Endothelial cell of umbilical vein (primary cell): ENCODE results near the gene ITFG1. TPM values are rescaled to one million over a fixed set of nuclear protein-coding genes. Genes with fewer than 3 reads are reported as not detected.

Experiments
- BruUV-seq: library from RNA; stranded (reverse); fragments of 400-500 nt; replicated peaks from 2 replicates; lab custom pipeline; 2021; lab: Mats Ljungman, UMichigan
- CTCF ChIA-PET: fragments of 300-600, 350-600 bp; sonication (Branson Sonifier 250); formaldehyde crosslinking; loops from one replicate; lab custom pipeline; 2021; ENCODE audit warnings: antibody characterized with exemption, inconsistent platforms; lab: Charles Lee
- POLR2A ChIA-PET: fragments of 300-600, 350-600 bp; sonication (Branson Sonifier 250); formaldehyde crosslinking; loops from one replicate; lab custom pipeline; 2021; ENCODE audit warnings: antibody characterized with exemption, inconsistent platforms; lab: Charles Lee
- DNase-seq: peaks from one replicate; pipeline ENCODE4 v3.0.0-alpha.2; 2011; ENCODE audit warnings: low read depth, low spot score
- FAIRE-seq: peaks from 2 replicates; lab custom pipeline; 2011; peaks lifted over from hg19 to GRCh38; lab: Jason Lieb, UNC
- H2AFZ ChIP-seq: 2 replicates; pipeline ENCODE4 v1.6.0; 2012; ENCODE audit warnings: low read depth, low read length, control low read depth, inconsistent platforms
- H3K27ac ChIP-seq: 2 replicates; pipeline ENCODE4 v1.5.1; 2011; ENCODE audit warnings: low read depth, mild to moderate bottlenecking, control low read depth, low read length, moderate library complexity; ENCODE audit not compliant: insufficient read depth
- H3K27me3 ChIP-seq, 2 experiments: 2 replicates each; pipeline versions ENCODE4 v1.6.0 to v1.6.1; 2011; ENCODE audit warnings: low read length in 2 of 2, mixed read lengths in 1 of 2; ENCODE audit not compliant: control insufficient read depth in 2 of 2, insufficient read depth in 2 of 2
- H3K36me3 ChIP-seq, 2 experiments: 2 replicates in 1 of 2; 3 replicates in 1 of 2; pipeline ENCODE4 v1.5.1; 2011; ENCODE audit warnings: low read length in 2 of 2, mild to moderate bottlenecking in 1 of 2, moderate library complexity in 1 of 2; ENCODE audit not compliant: control insufficient read depth in 2 of 2, insufficient read depth in 2 of 2; ENCODE audit errors: extremely low read depth in 1 of 2
- H3K4me1 ChIP-seq: 3 replicates; pipeline ENCODE4 v1.5.1; 2011; ENCODE audit warnings: mild to moderate bottlenecking, low read length; ENCODE audit not compliant: control insufficient read depth, insufficient read depth; ENCODE audit errors: extremely low read depth
- H3K4me2 ChIP-seq: 2 replicates; pipeline ENCODE4 v1.6.1; 2011; ENCODE audit warnings: low read length, control low read depth, mixed read lengths; ENCODE audit not compliant: insufficient read depth
- H3K4me3 ChIP-seq, 3 experiments: fragments of 200-600 bp in 1 of 3; sonication (generic), shearing (Covaris generic) in 1 of 3; replicated peaks in 1 of 3; 2 replicates each; pipeline ENCODE4 v1.5.1; 2011 to 2016; ENCODE audit warnings: control low read depth in 3 of 3, low read length in 3 of 3, mild to moderate bottlenecking in 2 of 3, inconsistent platforms in 1 of 3, low read depth in 1 of 3, moderate library complexity in 1 of 3; ENCODE audit not compliant: insufficient read depth in 1 of 3
- H3K79me2 ChIP-seq: 2 replicates; pipeline ENCODE4 v1.6.0; 2012; ENCODE audit warnings: low read length, inconsistent platforms; ENCODE audit not compliant: control insufficient read depth, insufficient read depth
- H3K9ac ChIP-seq: replicated peaks from 2 replicates; pipeline ENCODE3; 2011; ENCODE audit warnings: low read length, control low read depth; ENCODE audit not compliant: insufficient read depth; ENCODE audit errors: extremely low read depth
- H3K9me1 ChIP-seq: replicated peaks from 3 replicates; pipeline ENCODE4 v1.6.0; 2011; ENCODE audit warnings: mild to moderate bottlenecking, low read length; ENCODE audit not compliant: control insufficient read depth, insufficient read depth; ENCODE audit errors: extremely low read depth
- H3K9me3 ChIP-seq: replicated peaks from 2 replicates; pipeline ENCODE4 v1.5.1; 2012; ENCODE audit warnings: low read length, inconsistent platforms; ENCODE audit not compliant: control insufficient read depth, insufficient read depth
- H4K20me1 ChIP-seq: replicated peaks from 2 replicates; pipeline ENCODE3; 2011; ENCODE audit warnings: mild to moderate bottlenecking, low read length; ENCODE audit not compliant: control insufficient read depth, insufficient read depth; ENCODE audit errors: extremely low read depth
- EZH2 ChIP-seq: IDR thresholded peaks from 2 replicates; pipeline ENCODE4 v1.6.1; 2012; ENCODE audit warnings: borderline replicate concordance, low read depth, mild to moderate bottlenecking, moderate library complexity, low read length, inconsistent platforms; ENCODE audit not compliant: severe bottlenecking
- GATA2 ChIP-seq: IDR thresholded peaks from 2 replicates; pipeline ENCODE4 v1.7.0; 2011; ENCODE audit warnings: low read depth, mild to moderate bottlenecking, moderate library complexity, mixed read lengths, low read length; ENCODE audit not compliant: insufficient read length, insufficient read depth
- JUN ChIP-seq: IDR thresholded peaks from 2 replicates; pipeline ENCODE4 v1.6.1; 2011; ENCODE audit warnings: borderline replicate concordance, low read depth; ENCODE audit not compliant: insufficient read length, insufficient read depth
- MYC ChIP-seq: IDR thresholded peaks from one replicate; pipeline ENCODE4 v1.6.1; 2011; ENCODE audit warnings: mild to moderate bottlenecking, low read depth, low read length
- POLR2A ChIP-seq: IDR thresholded peaks from 2 replicates; pipeline ENCODE4 v1.6.1; 2012; ENCODE audit warnings: low read depth, mild to moderate bottlenecking, control low read depth, low read length
- POLR2AphosphoS5 ChIP-seq: IDR thresholded peaks from 2 replicates; pipeline ENCODE4 v1.6.1; 2012; ENCODE audit warnings: low read depth, mild to moderate bottlenecking, control low read depth, low read length, moderate library complexity; ENCODE audit not compliant: insufficient read depth
- dilution Hi-C: fragments of 300-500 bp; cut with MboI; formaldehyde crosslinking; loops from one replicate; pipeline ENCODE4 v1.15.0; 2019; ENCODE audit warnings: low sequenced_read_pairs; ENCODE audit not compliant: extremely low pct_ligation_motif_present
- intact Hi-C: fragments of 100-400 bp; cut with micrococcal nuclease; formaldehyde crosslinking; loops from one replicate; pipeline ENCODE4 v1.10.0; 2022
- polyA plus RNA-seq, 4 experiments: library from polyadenylated mRNA; depleted of rRNA in 3 of 4; stranded (reverse) in 3 of 4; unstranded in 1 of 4; fragments of >200 nt; gene quantifications; 2 replicates each; pipeline versions ENCODE4 v1.2.1 to v1.2.3, GENCODE V29; 2011 to 2012; ENCODE audit warnings: missing spikeins in 1 of 4
- total RNA-seq: library from RNA; stranded (reverse); gene quantifications from 2 replicates; pipeline ENCODE4 v1.2.3, GENCODE V29; 2021
- TF ChIP-seq, protein P1 (sequence below): IDR thresholded peaks from 2 replicates; pipeline ENCODE4 v1.6.1; 2011; ENCODE audit not compliant: insufficient read depth, insufficient read length
- TF ChIP-seq, protein P2 (sequence below), 2 donors: IDR thresholded peaks; 1 replicate in 1 of 2; 2 replicates in 1 of 2; pipeline ENCODE4 v1.5.1; 2011; ENCODE audit warnings: low read length in 2 of 2, mild to moderate bottlenecking in 2 of 2, moderate library complexity in 2 of 2, control low read depth in 1 of 2, inconsistent platforms in 1 of 2, low read depth in 1 of 2; ENCODE audit not compliant: insufficient read depth in 1 of 2; ENCODE audit errors: extremely low read depth in 1 of 2

The ITFG1 gene
- total and polyA plus RNA-seq, 2 donors (not counting 3 experiments of a cell fraction or from before 2014, with no cell fraction given) = 32.1 to 44.2 TPM

DNA sequence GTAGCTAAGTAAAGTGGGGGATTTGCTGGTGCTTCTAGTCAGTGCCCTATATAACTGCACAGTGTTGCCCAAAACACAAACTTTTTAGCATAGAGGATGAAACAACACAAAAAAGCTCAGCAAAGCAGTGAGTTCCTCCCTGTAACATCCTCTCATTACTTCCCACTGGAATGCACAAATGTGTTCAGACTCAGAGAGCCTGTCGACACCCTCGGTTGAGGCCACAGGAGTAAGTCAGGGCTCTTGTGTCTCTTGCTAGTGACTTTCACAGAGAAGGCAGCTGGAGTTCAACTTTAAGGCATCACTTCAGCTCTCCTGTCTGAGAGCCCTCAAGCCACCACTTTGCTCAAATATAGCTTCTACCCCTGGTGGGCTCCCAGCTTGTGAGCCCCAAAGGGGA, 209.9 kb downstream of the ITFG1 start:
- Histone ChIP-seq H3K27ac (no peak overlapping the region), H2AFZ (no peak overlapping the region), H3K27me3 (no peaks in the 10 kb centered on the region), H3K9ac (no peak overlapping the region), H3K9me1 (no peaks in the 10 kb centered on the region), H3K79me2 (no peaks in the 10 kb centered on the region), H3K4me3 (no peak overlapping the region), H3K4me2 (no peak overlapping the region), H3K4me1 (no peaks in the 10 kb centered on the region), H3K9me3 (no peaks in the 10 kb centered on the region), H4K20me1 (no peaks in the 10 kb centered on the region), H3K36me3 (no peaks in the 10 kb centered on the region)
- intact Hi-C loops = no loop called here
- POLR2A ChIA-PET = no interaction called here
- FAIRE-seq = no peak
- BruUV-seq = no TSS peak
- TF ChIP-seq JUN (no peak), MYC (no peak)
- DNase-seq = no peak
- CTCF ChIA-PET = no interaction called here
- dilution Hi-C loops = no loop called here

DNA sequence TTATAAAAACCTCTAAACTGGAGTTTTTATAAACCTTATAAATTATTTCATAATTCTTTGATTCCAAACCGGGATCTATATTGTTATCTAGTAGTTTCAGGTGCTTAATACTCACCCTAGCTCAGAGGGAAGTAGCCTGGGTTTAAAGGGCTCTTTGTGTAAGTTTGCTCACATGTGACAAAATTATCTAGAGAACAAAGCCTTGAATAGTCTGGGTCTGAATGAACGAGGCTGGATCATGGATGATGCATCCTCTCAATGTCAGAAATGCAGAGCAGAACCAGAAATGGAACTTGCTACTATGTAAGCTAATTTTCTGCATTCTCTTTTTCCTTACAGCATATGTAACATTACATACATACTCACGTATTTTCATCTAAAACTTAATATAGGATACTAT, 213.2 kb downstream of the ITFG1 start:
- ChIA-PET CTCF (interaction anchor here (0.9 to 2.4 kb wide), 4 partner anchors 11 to 903 kb away, joined by 3 to 6 read pairs (median 5); no protein-coding TSS in a partner anchor), POLR2A (no interaction called here)
- Histone ChIP-seq H3K9ac (no peak overlapping the region), H3K27me3 (no peaks in the 10 kb centered on the region), H4K20me1 (no peaks in the 10 kb centered on the region), H3K27ac (no peak overlapping the region), H3K4me3 (no peak overlapping the region), H3K4me1 (no peaks in the 10 kb centered on the region), H3K9me1 (no peaks in the 10 kb centered on the region), H3K79me2 (no peaks in the 10 kb centered on the region), H3K9me3 (no peaks in the 10 kb centered on the region), H3K36me3 (no peaks in the 10 kb centered on the region), H3K4me2 (no peak overlapping the region), H2AFZ (no peak overlapping the region)
- no peak for FAIRE-seq
- no peak for DNase-seq
- TF ChIP-seq, protein P1, sequence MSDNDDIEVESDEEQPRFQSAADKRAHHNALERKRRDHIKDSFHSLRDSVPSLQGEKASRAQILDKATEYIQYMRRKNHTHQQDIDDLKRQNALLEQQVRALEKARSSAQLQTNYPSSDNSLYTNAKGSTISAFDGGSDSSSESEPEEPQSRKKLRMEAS = no peak
- TF ChIP-seq POLR2AphosphoS5 (no peak), POLR2A (no peak), MYC (no peak), JUN (no peak), GATA2 (no peak), EZH2 (no peak)
- TF ChIP-seq, protein P2, sequence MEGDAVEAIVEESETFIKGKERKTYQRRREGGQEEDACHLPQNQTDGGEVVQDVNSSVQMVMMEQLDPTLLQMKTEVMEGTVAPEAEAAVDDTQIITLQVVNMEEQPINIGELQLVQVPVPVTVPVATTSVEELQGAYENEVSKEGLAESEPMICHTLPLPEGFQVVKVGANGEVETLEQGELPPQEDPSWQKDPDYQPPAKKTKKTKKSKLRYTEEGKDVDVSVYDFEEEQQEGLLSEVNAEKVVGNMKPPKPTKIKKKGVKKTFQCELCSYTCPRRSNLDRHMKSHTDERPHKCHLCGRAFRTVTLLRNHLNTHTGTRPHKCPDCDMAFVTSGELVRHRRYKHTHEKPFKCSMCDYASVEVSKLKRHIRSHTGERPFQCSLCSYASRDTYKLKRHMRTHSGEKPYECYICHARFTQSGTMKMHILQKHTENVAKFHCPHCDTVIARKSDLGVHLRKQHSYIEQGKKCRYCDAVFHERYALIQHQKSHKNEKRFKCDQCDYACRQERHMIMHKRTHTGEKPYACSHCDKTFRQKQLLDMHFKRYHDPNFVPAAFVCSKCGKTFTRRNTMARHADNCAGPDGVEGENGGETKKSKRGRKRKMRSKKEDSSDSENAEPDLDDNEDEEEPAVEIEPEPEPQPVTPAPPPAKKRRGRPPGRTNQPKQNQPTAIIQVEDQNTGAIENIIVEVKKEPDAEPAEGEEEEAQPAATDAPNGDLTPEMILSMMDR (IDR thresholded peaks at IDR 0.05; ENCODE audit: extremely low read depth in 1 of 2, insufficient read depth in 1 of 2, low read depth in 1 of 2, low read length in 2 of 2) = no peak
- intact Hi-C loops (no loop called here), dilution Hi-C loops (no loop called here)
- BruUV-seq = no TSS peak
